ENCODE measurements around the gene REM1. TPM values are rescaled to one million over a fixed set of nuclear protein-coding genes. Genes with fewer than 3 reads are reported as not detected.
"Not testable (repeated sequence)": the region's sequence is repeated elsewhere in the genome, so short reads cannot be mapped to it uniquely, and the experiment has no call there.

REM1 gene
- total RNA-seq, 1 donor from 2014 or later: 1.5 TPM

DNA sequence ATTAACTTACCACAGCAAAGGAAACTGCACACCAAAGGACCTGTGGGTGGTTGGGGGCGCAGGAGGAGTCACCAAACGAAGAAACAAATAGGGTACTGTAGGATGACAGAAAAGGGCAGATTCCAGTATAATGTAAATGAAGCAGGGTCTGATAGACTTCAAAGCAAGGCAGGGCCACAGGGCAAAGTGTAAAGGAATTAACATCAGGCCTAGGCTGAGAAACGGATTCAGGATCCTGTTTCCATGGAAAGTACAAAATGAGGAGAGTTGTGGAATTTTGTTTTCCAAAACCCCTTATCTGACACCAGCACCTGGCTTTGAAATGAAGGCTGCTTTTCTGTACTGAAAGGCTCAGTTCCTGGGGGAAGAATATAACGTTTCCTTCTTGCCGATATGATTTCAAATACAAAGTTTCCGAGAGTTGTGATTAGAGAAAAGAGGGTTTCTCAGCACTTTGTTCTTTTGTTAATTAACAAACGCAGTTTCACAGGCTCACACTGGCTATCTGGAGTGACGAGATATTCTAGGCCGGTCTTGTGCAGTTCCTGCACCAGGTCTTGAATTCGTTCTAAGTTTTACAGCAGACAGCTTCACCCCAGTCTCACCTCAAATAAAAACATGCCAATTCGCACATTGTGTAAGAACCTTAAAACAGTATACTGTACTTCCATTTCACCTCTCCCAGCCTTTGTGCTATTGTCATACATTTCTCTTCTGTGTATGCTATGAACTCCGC lies 28.8 kb upstream of the REM1 start:
- DNase-seq: no peak
- Histone ChIP-seq H3K27ac (replicated peaks) (no peak overlapping the region), H3K4me1 (no peaks in the 10 kb centered on the region), H3K9me3 (replicated peaks) (no peaks in the 10 kb centered on the region), H3K4me3 (no peak overlapping the region), H3K27me3 (ENCODE audit: low read depth) (peaks cover 21% of the 10 kb centered on the region), H3K36me3 (no peaks in the 10 kb centered on the region)
- TF ChIP-seq, protein P1, sequence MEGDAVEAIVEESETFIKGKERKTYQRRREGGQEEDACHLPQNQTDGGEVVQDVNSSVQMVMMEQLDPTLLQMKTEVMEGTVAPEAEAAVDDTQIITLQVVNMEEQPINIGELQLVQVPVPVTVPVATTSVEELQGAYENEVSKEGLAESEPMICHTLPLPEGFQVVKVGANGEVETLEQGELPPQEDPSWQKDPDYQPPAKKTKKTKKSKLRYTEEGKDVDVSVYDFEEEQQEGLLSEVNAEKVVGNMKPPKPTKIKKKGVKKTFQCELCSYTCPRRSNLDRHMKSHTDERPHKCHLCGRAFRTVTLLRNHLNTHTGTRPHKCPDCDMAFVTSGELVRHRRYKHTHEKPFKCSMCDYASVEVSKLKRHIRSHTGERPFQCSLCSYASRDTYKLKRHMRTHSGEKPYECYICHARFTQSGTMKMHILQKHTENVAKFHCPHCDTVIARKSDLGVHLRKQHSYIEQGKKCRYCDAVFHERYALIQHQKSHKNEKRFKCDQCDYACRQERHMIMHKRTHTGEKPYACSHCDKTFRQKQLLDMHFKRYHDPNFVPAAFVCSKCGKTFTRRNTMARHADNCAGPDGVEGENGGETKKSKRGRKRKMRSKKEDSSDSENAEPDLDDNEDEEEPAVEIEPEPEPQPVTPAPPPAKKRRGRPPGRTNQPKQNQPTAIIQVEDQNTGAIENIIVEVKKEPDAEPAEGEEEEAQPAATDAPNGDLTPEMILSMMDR (IDR thresholded peaks at IDR 0.05; ENCODE audit: borderline replicate concordance): no peak
- intact Hi-C loops (cut with micrococcal nuclease): no loop called here

GRCh38 chr20:31449511-31450414 lies 25.3 kb upstream of the REM1 start:
- no peak overlapping the region for H3K27ac ChIP-seq (replicated peaks)
- DNase-seq: no peak
- intact Hi-C loops (cut with micrococcal nuclease): no loop called here
- H3K4me1 ChIP-seq: no peaks in the 10 kb centered on the region
- no peaks in the 10 kb centered on the region for H3K9me3 ChIP-seq (replicated peaks)
- no peaks in the 10 kb centered on the region for H3K36me3 ChIP-seq
- TF ChIP-seq, protein P1 (IDR thresholded peaks at IDR 0.05; ENCODE audit: borderline replicate concordance): no peak
- H3K4me3 ChIP-seq: no peak overlapping the region
- peaks cover 26% of the 10 kb centered on the region for H3K27me3 ChIP-seq (ENCODE audit: low read depth)

GRCh38 chr20:31452575-31452974 lies 22.5 kb upstream of the REM1 start:
- no peak overlapping the region for H3K27ac ChIP-seq (replicated peaks)
- H3K4me1 ChIP-seq: no peaks in the 10 kb centered on the region
- DNase-seq: no peak
- no peak overlapping the region for H3K4me3 ChIP-seq
- intact Hi-C loops (cut with micrococcal nuclease): no loop called here
- H3K9me3 ChIP-seq (replicated peaks): no peaks in the 10 kb centered on the region
- peaks cover 48% of the 10 kb centered on the region for H3K27me3 ChIP-seq (ENCODE audit: low read depth)
- no peaks in the 10 kb centered on the region for H3K36me3 ChIP-seq
- TF ChIP-seq, protein P1 (IDR thresholded peaks at IDR 0.05; ENCODE audit: borderline replicate concordance): no peak

DNA sequence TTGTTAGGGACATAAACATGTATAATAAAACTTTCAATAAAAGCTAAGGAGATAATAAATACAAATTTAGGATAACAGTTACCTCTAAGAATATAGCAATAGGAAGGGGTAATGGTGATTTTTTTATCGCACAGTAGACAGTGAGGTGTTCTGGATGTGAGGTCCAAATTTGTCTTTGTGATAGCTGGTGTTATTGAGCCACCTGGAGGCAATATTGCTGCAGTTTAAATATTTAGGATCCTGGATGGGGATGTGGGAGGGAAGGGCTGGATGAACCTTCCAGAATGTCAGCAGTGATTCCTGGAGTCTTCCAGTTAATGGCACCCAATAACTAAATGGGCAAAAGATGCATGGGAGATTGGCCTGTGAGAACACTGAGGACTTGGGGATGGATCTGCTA lies 20.7 kb upstream of the REM1 start:
- no peak for DNase-seq
- TF ChIP-seq, protein P1 (IDR thresholded peaks at IDR 0.05; ENCODE audit: borderline replicate concordance): no peak
- intact Hi-C loops (cut with micrococcal nuclease): no loop called here
- peaks cover 66% of the 10 kb centered on the region for H3K27me3 ChIP-seq (ENCODE audit: low read depth)
- no peak overlapping the region for H3K4me3 ChIP-seq
- H3K4me1 ChIP-seq: no peaks in the 10 kb centered on the region
- no peaks in the 10 kb centered on the region for H3K36me3 ChIP-seq
- H3K9me3 ChIP-seq (replicated peaks): no peaks in the 10 kb centered on the region
- H3K27ac ChIP-seq (replicated peaks): no peak overlapping the region

DNA sequence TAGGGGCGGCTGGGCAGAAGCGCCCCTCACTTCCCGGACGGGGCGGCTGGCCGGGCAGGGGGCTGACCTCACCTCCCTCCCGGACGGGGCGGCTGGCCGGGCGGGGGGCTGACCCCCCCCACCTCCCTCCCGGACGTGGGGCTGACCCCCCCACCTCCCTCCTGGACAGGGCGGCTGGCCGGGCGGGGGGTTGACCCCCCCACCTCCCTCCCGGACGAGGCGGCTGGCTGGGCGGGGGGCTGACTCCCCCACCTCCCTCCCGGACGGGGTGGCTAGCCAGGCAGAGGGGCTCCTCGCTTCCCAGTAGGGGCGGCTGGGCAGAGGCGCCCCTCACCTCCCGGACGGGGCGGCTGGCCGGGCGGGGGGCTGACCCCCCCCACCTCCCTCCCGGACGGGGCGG lies 4.1 kb upstream of the REM1 start:
- Histone ChIP-seq H3K27me3 (ENCODE audit: low read depth) (peaks cover 20% of the 10 kb centered on the region), H3K4me1 (peaks cover 22% of the 10 kb centered on the region)
- H3K36me3 ChIP-seq; H3K9me3 ChIP-seq (replicated peaks); H3K27ac ChIP-seq (replicated peaks); H3K4me3 ChIP-seq; intact Hi-C loops (cut with micrococcal nuclease); DNase-seq: not testable (repeated sequence)

Data from left ventricle myocardium inferior (tissue), 1 donor.